SK-N-SH (cell line): ENCODE measurements around the gene SRF.

Experiments used
- CTCF ChIP-seq: fragments of 200-600 bp; sonication (generic); IDR thresholded peaks from 2 replicates; pipeline ENCODE4 v1.6.1; 2017; ENCODE audit warnings: antibody characterized with exemption, mild to moderate bottlenecking, moderate library complexity
- TEAD4 ChIP-seq: IDR thresholded peaks from 2 replicates; pipeline ENCODE4 v1.4.0; 2012; ENCODE audit warnings: mild to moderate bottlenecking, borderline replicate concordance; ENCODE audit not compliant: insufficient read depth

- no peak for TF ChIP-seq CTCF
- TF ChIP-seq TEAD4 = no peak
These were observed 40.6 kb upstream of the SRF start for GRCh38 chr6:43130429-43130828.
